Daoy (cell line): ENCODE measurements around the gene HJURP. TPM values are rescaled to one million over a fixed set of nuclear protein-coding genes. Genes with fewer than 3 reads are reported as not detected.

ENCODE experiments used
- DNase-seq: peaks from one replicate; pipeline ENCODE4 v3.0.0-alpha.2; 2015; ENCODE audit warnings: low read depth
- total RNA-seq: library from RNA; depleted of rRNA; stranded (reverse); fragments of >200 nt; shearing (Covaris generic); gene quantifications from 2 replicates; pipeline ENCODE4 v1.2.3, GENCODE V29; 2014

The HJURP gene
- total RNA-seq, 1 experiment from 2014 or later = 86.3 TPM

GRCh38 chr2:233814056-233814835, 40.1 kb downstream of the HJURP start:
- DNase-seq = no peak

- DNase-seq = no peak
Observed at GRCh38 chr2:233813236-233814055, 40.9 kb downstream of the HJURP start.

DNA sequence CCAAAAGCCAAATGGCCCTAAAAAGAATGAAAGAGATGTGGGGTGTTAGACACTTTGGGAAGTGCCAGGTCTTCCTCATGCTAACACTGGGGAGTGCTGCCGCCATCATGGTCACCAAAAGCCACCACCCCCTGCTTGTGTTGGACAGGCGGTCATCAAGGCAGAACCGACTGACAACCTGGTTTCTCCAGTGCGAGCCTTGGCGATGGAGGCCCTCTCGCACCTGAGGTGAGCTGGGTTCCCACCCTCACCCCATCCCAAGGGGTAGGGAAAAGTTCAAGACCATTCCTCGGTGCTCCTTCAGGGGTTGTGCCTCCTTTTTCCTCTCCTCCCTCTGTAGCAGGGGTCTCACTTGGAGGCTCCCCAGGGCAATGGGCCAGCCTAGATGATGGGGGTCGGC, 42.6 kb downstream of the HJURP start:
- DNase-seq = no peak

DNA sequence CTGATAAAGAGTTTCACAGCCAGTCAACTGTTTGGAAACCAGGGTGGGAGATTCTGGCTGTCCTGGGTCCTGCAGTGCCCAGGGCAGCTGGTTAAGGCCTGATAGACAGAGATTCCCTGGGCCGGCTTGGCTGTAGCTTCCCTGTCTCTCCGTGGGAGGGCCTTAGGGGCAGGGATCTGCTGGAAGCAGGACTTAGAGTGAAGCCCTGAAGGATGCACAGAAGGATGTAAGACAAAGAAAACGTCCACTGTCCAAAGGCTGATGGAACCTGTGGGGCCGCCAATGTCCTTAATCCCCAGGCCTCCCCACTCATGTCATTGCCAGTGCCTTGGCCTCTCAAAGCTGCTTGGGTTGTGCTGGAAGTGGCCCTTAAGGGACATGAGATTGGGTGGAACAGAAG, 43.2 kb downstream of the HJURP start:
- DNase-seq = no peak

GRCh38 chr2:233810385-233810784, 44.0 kb downstream of the HJURP start:
- DNase-seq = no peak

GRCh38 chr2:233807966-233808935, 46.1 kb downstream of the HJURP start:
- no peak for DNase-seq

DNA sequence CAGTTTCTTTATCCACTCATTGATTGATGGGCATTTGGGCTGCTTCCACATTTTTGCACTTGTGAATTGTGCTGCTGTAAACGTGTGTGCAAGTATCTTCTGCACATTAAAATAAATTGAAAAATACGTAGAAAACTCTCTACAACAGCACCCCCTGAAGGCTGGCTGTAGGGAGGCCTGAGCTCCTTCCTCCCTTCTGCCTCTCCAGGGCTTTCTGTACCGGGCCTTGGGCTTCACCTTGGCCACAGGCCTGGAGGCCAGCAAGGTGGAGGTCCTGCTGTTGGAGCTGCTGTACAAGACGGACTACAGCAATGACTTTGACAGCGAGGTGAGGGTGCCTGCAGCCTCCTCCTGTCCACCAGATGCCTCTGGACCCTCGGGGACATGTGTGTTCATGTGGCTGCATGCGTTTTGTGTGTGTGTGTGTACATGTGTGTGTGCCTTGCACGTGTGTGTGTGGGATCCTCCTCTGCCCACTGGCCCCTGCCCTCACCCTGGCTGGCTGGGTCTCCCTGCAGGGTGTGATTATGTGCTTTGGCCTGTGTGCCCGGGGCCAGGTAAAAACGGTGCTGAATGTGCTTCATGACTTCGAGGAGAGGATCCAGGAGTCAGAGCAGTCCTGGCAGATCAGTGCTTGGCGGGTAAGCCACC, 47.0 kb downstream of the HJURP start:
- no peak for DNase-seq

DNA sequence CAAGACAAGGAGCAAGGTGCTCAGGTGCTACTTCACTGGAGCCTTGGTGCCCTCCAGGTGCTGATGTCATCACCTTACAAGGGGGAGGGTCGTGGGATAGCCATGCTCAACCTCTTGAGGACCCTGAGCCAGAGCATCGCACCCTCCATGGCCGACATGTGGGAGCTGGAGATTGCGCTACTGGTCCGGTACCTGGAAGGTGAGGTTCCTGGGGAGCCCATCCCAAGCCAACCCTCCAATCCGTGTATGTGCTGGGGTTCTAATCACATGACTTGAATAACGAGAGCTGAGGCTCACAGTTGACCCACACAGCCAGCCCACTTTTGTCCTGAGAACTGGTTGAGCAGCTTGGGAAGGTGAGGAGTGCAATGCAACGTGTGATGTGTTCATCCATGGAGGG, 50.3 kb downstream of the HJURP start:
- DNase-seq = no peak

DNA sequence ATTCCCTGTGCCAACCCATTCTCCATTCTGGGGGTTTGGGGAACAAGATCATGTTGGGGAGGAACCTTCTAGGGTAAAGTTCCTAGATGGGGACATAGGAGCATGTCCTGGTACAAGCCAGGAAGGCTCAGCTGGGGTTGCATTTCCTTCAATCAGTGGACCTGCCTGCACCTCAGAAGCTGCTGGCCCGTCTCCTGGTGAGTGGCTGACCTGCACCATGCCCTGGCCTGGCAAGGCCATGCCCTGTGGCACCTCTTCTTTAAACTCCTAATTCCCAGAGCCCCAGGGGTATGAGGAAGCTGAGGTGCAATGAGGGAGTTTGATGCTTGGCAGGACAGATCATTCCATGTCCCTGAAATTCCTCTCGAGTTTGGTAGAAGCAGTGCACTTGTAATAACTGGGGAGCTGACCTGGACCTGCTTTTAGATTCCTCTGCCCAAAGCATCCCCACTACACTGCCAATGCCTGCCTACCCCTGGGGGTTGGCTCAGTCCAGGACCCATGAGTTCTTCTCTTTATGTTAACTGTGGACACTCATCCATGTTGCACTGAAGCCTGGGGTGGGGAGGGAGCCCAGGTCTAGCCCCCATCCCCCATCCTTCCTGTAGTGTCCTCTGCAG, 50.9 kb downstream of the HJURP start:
- DNase-seq = no peak

GRCh38 chr2:233802132-233802815, 52.1 kb downstream of the HJURP start:
- DNase-seq = no peak

DNA sequence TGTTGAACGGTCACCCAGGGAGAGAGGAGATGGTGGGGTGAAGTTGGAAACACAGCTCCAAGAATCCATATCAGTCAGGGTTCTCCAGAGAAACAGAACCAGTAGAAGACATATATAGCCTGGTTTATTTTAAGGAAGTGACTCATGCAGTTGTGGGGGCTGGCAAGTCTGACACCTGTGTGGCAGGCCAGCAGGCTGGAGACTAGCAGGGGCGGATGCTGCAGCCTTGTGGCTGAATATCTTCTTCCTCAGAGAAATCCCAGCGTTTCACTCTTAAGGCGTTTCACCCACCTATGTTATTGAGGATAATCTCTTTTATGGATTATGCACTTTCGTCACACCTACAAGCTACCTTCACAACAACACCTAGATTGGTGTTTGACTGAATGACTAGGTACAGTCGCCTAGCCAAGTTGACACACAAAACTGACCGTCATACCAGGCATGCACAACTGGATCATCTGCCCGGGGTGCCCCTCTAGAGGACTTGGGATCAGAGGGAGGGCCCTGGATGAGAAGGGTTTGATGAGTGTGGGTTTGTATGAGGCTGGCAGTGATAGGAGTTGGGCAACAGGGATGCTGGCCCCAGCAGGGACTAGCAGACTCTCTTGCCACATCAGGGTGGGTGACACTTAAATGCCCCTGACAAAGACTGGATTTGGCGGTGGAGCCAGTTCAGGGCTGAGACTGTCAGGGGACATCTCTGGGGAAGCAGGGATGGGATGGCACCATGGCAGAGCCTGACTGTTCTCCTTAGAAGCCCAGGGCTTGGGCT, 52.8 kb downstream of the HJURP start:
- peak; percentile 71 for DNase-seq

- DNase-seq = no peak
Observed at GRCh38 chr2:233800208-233800607, 54.1 kb downstream of the HJURP start.

DNA sequence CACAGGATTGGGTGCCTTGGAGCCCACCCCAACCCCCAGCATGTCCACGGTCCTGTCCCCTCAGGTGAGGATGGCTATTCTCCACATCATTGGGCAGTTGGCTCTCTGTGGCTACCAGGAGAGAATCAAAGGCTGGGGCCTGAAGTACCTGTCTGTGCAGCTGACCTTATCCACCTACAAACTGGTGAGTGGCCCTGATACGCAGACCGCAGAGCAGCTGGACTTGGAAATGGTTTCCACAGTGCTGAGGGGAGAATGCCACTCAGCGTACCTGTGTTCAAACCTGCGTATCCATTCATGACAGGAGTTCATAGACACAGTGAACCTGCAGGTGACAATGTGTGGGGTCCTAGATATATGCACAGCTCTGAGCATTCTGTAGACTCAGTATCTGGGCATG, 54.6 kb downstream of the HJURP start:
- DNase-seq = no peak

- DNase-seq = no peak
Observed at GRCh38 chr2:233799087-233799665, 55.2 kb downstream of the HJURP start.

DNA sequence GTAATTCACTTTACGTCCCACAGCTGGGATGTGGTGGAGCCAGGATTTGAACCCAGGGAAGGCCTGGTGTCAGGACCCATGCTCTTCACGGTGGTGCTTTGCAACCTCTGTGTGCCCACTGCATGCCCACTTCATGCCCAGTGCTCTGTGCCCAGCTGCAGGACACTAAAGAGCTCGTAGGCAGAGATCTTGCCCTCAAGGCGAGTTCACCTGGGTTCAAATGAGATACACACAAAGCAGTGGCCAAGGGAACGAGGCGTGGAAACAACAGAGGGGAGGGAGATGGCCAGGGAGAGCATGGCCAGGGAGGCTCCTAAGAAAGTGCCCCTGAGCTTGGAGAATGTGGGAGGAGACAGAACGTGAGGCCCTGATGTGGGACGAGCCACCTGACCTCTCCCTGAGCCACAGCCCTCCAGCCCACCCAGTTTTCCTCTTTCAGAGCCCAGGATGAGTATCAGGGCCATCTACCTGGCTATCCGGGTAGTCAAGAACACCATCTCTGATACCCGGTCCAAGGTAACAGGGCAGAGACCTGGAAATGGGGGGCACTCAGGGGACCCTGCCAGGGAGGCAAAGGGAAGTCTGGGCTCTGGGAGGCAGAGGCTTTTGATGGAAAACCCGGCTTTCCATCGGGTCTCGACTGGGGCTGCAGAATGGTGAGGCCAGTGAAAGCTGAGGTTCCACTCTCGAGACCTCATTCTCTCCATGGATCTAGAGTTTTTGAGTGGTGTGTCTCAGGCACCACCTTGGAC, 55.8 kb downstream of the HJURP start:
- no peak for DNase-seq

GRCh38 chr2:233796254-233796653, 58.1 kb downstream of the HJURP start:
- no peak for DNase-seq

GRCh38 chr2:233795735-233796171, 58.6 kb downstream of the HJURP start:
- no peak for DNase-seq

- DNase-seq = no peak
Observed at GRCh38 chr2:233794128-233794658, 60.1 kb downstream of the HJURP start.
